NCI-H1417 treated with DMSO at 0.1 percent for 48 hours (cell line): ENCODE measurements around the gene MBD3.

Experiments
- DNase-seq: peaks from one replicate; lab custom pipeline; 2025; lab: John Stamatoyannopoulos, UW

Gene MBD3

GRCh38 chr19:1619094-1619439, 26.4 kb upstream of the MBD3 start:
- no peak for DNase-seq

GRCh38 chr19:1618157-1619093, 25.8 kb upstream of the MBD3 start:
- DNase-seq = no peak

- no peak for DNase-seq
Measured at GRCh38 chr19:1616875-1617274, 24.2 kb upstream of the MBD3 start.

- no peak for DNase-seq
Measured at GRCh38 chr19:1616396-1616795, 23.7 kb upstream of the MBD3 start.

- no peak for DNase-seq
Measured at GRCh38 chr19:1615156-1615765, 22.6 kb upstream of the MBD3 start.

- DNase-seq = no peak
Measured at GRCh38 chr19:1613808-1614570, 21.3 kb upstream of the MBD3 start.

GRCh38 chr19:1613146-1613545, 20.5 kb upstream of the MBD3 start:
- DNase-seq = no peak

GRCh38 chr19:1612114-1613086, 19.7 kb upstream of the MBD3 start:
- DNase-seq = no peak

- no peak for DNase-seq
Measured at GRCh38 chr19:1611353-1611752, 18.7 kb upstream of the MBD3 start.

- no peak for DNase-seq
Measured at GRCh38 chr19:1610579-1610978, 17.9 kb upstream of the MBD3 start.

GRCh38 chr19:1609680-1610474, 17.2 kb upstream of the MBD3 start:
- DNase-seq = no peak

GRCh38 chr19:1609103-1609396, 16.4 kb upstream of the MBD3 start:
- DNase-seq = no peak

GRCh38 chr19:1608359-1609102, 15.9 kb upstream of the MBD3 start:
- DNase-seq = no peak

GRCh38 chr19:1606138-1606651, 13.5 kb upstream of the MBD3 start:
- DNase-seq = no peak

- peak; percentile 84 for DNase-seq
Measured at GRCh38 chr19:1605236-1606137, 12.8 kb upstream of the MBD3 start, which contains the start of gene UQCR11. Gene UQCR11 (minus strand): TSS chr19:1605462. CDS start chr19:1605409, 53 bp downstream.

- DNase-seq = no peak
Measured at GRCh38 chr19:1602091-1602707, 9.5 kb upstream of the MBD3 start.

GRCh38 chr19:1601613-1602064, 9.0 kb upstream of the MBD3 start:
- DNase-seq = no peak

GRCh38 chr19:1599460-1599846, 6.8 kb upstream of the MBD3 start:
- DNase-seq = no peak
